ENCODE measurements around the gene MSMP.

The MSMP gene

GRCh38 chr9:35771075-35771433, 17.0 kb upstream of the MSMP start:
- DNase-seq = no peak

GRCh38 chr9:35769763-35770162, 15.7 kb upstream of the MSMP start:
- no peak for DNase-seq

DNA sequence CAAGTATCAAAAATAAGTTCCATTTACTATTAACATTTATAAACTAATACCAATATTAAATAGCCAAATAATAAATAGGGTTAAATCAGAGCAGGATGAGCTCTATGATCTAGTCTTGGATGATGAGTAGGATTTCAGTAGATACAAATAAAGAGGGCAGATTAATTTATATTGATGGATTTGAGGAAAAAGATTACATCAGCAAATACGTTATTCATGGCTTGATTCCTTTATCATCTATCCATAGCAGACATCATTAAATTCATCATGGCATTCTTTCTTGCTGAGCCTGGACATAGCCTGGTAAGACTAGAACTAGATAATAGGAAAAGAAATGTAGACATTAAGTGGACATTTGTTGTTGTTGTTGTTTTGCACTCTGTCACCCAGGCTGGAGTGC, 13.4 kb upstream of the MSMP start:
- DNase-seq = no peak

DNA sequence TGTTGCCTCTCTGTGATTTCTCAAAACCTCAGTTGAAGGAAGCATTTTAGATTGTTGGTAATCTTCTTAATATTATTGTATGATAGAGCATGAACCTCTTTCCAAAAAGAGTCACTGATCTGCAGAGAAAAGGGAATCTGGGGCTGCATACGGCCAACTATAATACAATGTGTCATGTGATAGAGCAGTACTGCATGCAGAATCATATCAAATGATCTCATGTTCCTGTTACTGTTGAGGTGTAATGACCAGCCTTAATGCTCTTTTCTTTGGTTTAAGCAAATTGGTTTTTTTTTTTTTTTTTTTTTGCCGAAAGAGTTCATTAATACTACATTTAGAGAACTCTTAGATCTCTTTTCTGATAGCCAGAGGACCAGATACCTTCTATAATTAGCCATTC, 12.9 kb upstream of the MSMP start:
- DNase-seq = no peak

GRCh38 chr9:35763803-35764202, 9.7 kb upstream of the MSMP start:
- DNase-seq = no peak

DNA sequence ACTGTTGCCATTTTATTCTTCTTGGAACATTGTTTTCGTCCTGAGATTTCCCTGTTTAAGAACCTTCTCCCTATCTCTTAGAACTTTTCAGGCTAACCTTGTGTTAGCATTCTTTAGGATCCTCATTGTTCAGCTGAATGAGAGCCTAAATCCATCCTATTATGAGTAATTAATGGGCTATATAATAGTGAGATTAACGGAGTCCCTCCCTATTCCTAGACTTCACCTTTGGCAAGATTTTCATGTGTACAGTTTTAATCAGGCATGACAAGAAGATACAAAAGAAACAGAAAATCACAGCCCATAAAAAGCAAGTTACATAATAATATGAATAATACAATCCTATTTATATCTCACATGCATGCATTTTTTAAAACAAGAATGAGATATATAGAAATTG, 9.1 kb upstream of the MSMP start:
- DNase-seq = no peak

GRCh38 chr9:35760651-35761050, 6.6 kb upstream of the MSMP start:
- DNase-seq = no peak

- no peak for DNase-seq
These were observed 5.7 kb upstream of the MSMP start for GRCh38 chr9:35759795-35760194.

DNA sequence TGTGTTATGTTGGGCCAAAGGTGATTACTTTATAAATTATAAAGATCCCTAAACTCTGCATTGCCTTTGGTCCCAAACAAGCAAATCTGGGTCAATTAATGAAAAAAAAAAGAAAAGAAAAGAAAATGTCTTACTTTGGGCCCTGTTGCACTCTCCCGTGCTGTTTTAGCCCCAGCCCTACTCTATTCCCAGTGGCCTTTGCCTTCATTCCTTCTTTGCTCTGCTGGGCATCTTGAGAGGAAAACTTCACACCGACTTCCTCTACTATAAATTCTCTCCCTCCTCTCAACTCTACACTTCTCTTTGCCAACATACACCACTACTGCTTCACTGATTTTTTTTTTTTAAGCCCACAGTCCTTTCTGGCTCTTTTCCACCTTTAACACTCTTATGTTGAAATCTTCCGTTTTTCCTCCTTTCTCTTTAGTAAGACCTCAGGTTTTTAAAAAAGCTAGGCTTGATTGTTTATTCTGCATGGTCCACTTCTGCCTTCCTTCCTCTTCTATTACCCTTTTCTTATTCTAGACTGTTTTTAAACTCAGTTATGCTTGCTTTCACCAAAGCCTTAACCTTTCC, 4.5 kb upstream of the MSMP start:
- no peak for DNase-seq

GRCh38 chr9:35757892-35758275, 3.8 kb upstream of the MSMP start:
- no peak for DNase-seq

DNA sequence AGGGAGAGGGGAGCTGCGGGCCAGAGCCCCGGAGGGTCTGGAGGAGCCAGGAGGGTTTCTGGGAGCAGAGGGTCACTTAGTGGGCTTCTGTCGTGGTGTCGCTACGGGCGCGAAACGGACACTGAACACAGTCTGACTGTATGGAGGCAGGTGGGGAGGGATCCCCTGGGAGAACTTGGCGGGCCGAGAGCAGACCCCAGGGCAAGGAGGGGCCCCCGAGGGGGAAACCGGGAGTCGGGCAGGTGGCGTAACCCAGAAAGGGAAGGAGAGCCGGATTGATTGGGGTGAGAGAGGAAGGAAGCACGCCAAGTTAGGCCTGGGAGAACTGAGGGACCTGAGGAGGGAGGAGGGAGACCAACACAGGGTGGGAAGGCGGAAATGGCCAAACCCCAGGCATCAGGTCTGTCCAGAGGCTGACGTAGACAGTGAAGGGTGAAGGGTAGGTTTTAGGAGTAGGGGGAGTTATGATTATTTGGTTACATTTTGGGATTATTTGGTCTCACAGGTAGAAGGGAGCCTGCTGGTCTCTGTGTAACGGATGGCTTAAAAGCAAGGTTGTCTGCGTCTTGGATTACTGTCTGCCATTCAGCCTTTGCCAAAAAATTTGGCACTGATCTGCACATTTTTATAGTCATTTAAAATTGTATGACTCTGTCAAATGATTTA, 3.3 kb upstream of the MSMP start:
- DNase-seq = peak; percentile 50 to 73

DNA sequence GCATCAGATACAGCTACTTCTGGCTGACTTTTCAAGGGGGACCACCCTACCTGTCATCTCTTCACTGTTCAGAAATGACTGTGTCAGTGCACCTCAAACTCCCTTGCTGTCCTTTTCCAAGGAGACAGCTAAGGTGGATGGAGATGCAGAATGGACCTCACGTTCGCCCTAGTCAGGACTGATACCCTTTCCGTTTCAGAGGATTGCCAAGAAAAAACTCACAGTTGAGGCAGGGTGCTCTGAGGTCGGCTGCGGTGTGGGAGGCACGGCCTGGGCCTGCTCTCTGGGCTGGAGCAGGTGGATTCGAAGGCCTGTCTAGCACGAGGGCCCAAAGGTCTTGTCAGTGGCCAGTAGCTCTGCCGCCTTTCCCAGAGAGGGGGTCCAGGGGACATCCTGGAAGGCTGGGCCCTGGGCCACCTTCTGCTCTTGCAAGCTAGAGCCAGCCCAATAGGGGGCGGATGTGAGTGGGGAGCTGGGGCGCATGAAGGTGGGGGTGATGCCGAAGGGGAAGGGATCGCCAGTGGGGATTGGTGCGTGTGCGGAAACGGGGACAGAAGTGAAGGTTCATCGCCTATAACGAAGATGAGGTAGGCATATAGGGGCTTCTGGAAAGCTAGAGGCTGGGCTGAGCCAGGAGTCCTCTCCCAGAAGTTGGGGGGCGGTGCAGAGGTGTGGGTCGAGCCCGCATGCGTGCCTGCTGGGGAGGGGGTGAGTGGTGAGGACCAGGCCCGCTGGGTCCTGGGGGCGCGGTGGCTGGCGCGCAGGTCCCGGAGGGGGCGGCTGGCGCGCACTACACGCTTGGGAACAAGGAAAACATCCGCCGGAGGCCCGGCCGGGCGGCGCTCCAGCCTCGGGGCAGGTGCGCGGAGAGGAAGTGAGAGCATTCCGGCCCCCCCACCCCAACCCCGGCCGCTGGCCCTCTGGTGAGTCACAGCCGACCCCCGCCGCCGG, 2.5 kb upstream of the MSMP start:
- DNase-seq = peak; percentile 61 to 82

GRCh38 chr9:35755071-35755470, 995 bp upstream of the MSMP start:
- no peak for DNase-seq

DNA sequence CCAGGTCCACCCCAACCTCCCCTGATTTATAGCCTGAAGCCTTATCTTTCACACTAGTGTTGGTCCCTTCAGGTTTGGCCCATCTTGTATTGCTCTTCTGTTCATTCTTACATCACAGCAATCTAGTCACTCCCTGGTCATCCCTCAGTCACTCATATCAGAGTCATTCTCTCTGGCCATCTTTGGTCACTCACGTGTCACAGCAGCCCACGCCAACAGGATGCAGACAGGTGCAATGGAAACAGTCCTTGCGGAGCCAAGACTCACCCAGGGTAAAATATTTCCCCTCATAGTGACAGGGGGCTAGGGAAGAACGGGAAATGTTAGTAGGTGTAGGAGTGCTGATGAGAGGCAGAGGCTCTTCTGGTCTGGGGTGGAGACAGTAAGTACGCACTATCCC, 610 bp downstream of the MSMP start:
- DNase-seq = no peak

DNA sequence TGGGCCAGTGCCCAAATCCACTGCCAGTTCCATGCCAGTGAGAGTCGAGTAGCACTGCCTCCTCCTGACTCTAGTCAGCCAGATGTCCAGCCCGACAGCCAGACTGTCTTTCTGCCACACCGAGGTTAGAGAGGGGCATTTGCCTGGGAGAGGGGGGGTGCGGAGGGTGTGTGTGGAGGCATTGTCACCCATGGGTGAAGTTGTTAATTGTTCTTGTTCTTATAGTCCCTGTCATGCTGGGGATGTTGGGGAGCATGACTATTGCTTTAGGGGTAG, 3.9 kb downstream of the MSMP start:
- DNase-seq = no peak

DNA sequence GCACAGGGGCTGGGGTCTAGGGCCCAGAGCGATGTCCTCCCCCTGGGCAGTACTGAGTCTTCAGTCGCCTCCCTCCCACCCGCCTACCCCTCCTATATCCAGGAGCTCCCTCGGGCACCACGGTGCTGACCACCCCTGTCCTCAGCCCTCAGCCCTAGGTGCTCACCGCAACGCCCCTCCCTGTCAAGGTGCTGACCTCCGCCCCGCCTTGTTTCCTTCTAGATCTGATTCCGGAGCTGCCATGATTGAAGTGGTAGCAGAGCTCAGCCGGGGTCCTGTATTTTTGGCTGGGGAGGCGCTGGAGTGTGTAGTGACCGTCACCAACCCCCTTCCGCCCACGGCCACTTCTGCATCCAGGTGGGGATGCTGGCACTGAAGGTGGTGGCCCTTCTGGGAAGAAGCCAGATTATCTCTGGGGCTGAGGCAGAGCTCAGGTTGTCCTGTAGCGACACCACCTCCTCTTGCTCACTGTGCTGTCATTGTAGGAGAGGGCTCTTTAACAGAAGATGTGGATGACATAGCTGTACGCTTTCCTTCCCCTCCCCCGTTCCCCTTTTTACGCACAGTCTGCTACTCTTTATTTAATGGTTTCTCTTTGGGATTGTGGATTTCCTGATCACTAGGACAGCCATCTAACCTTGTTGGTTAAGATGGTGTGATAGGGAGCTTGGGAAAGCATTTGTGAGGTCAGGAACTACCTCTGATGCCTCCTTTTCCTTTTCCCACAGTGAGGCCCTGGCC, 4.4 kb downstream of the MSMP start:
- no peak for DNase-seq

- peak in 1 of 2 experiments; percentile 67 for DNase-seq
These were observed 5.1 kb downstream of the MSMP start, which contains the start of the genes GBA2 and RGP1 for GRCh38 chr9:35748858-35749514. GBA2 (minus strand) TSS chr9:35749228; CDS start chr9:35748704, 524 bp downstream. RGP1 (plus strand) TSS chr9:35749287; CDS start chr9:35749756, 469 bp downstream.

DNA sequence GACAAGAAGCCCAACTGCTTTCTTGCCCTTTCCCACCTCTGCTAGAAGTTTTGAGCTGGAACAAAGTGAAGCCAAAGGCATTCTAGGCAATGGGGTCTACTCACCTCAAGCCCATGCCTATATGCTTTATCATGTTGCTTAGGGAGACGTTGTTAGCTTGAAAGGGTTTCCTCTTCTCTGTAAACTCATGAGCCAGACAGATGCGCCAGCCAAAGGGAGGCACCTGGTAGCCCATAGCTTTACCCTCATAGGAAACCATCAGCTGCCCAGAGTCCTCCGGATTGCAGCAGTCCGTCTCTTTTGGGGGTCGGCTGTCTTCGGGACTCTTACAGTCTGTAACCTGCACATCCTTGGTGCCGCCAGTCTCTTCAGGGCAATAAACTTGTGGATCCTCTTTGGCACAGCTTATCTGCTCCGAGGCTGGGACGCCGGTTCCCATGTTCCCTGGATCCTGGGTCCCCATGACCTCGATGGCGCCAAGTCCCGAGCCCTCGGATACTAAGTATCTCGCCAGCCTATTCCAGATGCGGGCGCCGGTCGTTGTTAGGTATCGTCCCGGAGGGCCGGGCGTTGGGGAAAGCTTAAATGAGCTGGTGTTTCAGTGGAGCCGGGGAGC, 5.7 kb downstream of the MSMP start:
- no peak for DNase-seq

GRCh38 chr9:35746583-35746982, 7.5 kb downstream of the MSMP start:
- DNase-seq = no peak

DNA sequence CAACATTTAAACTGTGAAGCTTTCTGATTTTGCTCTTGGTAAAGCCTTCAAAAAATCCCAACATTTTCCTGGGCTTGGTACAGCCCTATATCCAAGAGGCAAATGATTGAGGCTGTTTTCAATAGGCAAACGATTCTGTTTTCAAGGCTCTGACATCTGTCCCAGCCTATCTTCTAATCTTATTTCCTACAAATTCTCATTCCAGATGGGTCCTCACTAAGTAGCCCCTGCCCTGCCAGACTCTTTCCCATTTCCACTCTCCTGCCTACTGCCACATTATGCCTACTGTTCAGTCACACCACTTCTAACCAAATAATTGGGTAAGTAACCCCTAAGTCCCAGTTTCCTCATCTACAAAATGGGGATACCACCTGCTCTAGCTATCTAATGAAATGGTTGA, 8.5 kb downstream of the MSMP start:
- DNase-seq = peak; percentile 26 to 63

GRCh38 chr9:35743880-35744518, 10.1 kb downstream of the MSMP start:
- DNase-seq = no peak

- DNase-seq = no peak
These were observed 10.6 kb downstream of the MSMP start for GRCh38 chr9:35743452-35743851.

Data from NCI-H524 (cell line).